Peyer's patch (tissue), 4 donors: Measurements from ENCODE around the gene TERT. TPM values are rescaled to one million over a fixed set of nuclear protein-coding genes. Genes with fewer than 3 reads are reported as not detected.

Experiments used
- DNase-seq, 3 donors: peaks; one replicate each; pipeline ENCODE4 v3.0.0-alpha.2; 2017 to 2019
- H3K27ac ChIP-seq, 4 donors: fragments of 200-600 bp; sonication (generic); one replicate each; pipeline ENCODE4 v1.5.1; 2016 to 2019
- H3K27me3 ChIP-seq, 2 donors: fragments of 200-600 bp; sonication (generic); one replicate each; pipeline ENCODE4 v1.5.1; 2019
- H3K36me3 ChIP-seq, 3 donors: fragments of 200-600 bp; sonication (generic); one replicate each; pipeline ENCODE4 v1.5.1; 2016 to 2019
- H3K4me1 ChIP-seq, 4 donors: fragments of 200-600 bp; sonication (generic); one replicate each; pipeline ENCODE4 v1.5.1; 2016 to 2019
- H3K4me3 ChIP-seq, 4 donors: fragments of 200-600 bp; sonication (generic); 1 replicate in 3 of 4; 2 replicates in 1 of 4; pipeline ENCODE4 v1.5.1; 2016 to 2019; ENCODE audit warnings: mild to moderate bottlenecking in 1 of 4
- H3K9me3 ChIP-seq, 4 donors: fragments of 200-600 bp; sonication (generic); one replicate each; pipeline ENCODE4 v1.5.1; 2016 to 2019; ENCODE audit warnings: mild to moderate bottlenecking in 1 of 4
- CTCF ChIP-seq, 6 experiments: fragments of 450-650 bp in 4 of 6; fragments of 200-600 bp in 2 of 6; sonication (generic) in 1 of 6; IDR thresholded peaks; one replicate each; pipeline ENCODE4 v1.5.1; 2017 to 2019; ENCODE audit warnings: antibody characterized with exemption in 6 of 6, mild to moderate bottlenecking in 3 of 6, moderate library complexity in 1 of 6
- POLR2A ChIP-seq, 2 donors: fragments of 450-650 bp; IDR thresholded peaks; one replicate each; pipeline ENCODE4 v1.5.1; 2017; ENCODE audit warnings: antibody characterized with exemption in 2 of 2, mild to moderate bottlenecking in 2 of 2, moderate library complexity in 2 of 2
- total RNA-seq, 4 donors: library from RNA; depleted of rRNA; stranded (reverse); fragments of >200 nt; gene quantifications; one replicate each; pipeline ENCODE4 v1.1.0, GENCODE V29; 2016

TERT gene
- total RNA-seq, 4 donors from 2014 or later, result 0.70 to 6.6 (median 1.6) TPM

DNA sequence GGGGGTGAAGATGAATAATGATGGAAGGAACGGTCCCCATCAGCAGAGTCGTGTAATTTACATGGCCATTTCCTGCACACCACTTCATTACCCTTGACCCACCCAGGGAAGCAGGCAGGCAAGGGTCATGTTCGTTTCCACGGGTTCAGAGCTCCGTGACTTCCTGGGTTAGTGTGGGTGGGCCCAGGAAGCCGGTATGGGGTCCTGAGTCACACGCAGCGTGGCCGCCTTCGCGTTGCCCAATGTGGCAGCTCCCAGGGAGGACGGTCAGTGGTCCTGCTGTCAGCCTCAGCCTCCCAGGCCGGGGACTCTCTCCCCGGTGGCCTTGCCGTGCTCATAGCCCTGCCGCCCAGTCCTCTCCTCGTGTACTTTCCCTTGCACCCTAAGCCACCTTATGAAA lies 5.1 kb upstream of the TERT start:
- TF ChIP-seq POLR2A (IDR thresholded peaks at IDR 0.05) (no peak), CTCF (IDR thresholded peaks at IDR 0.05) (no peak)
- peaks cover 0 to 3% (median under 1%) of the 10 kb centered on the region in 4 donors for H3K4me1 ChIP-seq
- peak in 1 of 3 donors; percentile 24 for DNase-seq

DNA sequence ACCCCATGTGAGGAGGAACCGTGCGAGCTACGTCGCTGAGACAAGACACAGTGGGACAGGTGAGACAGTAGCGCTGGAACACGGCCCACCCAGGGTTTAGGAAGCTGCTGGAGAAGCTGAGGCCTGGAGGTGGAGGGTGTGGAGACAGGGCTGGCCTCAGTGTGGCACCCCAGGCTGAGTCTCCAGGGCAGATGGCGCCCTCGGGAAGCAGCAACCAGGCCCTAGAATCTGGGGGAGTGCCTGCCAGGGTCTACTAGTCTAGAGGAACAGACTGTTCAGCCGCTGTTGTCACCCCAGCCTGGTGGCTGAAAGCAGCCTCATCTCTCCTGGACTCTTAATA lies 4.6 kb upstream of the TERT start:
- H3K27ac ChIP-seq, result no peak overlapping the region
- TF ChIP-seq CTCF (IDR thresholded peaks at IDR 0.05) (no peak), POLR2A (IDR thresholded peaks at IDR 0.05) (no peak)
- DNase-seq, result peak in 2 of 3 donors; percentile 32 to 42
- no peak overlapping the region for H3K4me3 ChIP-seq
- H3K27me3 ChIP-seq, result peaks cover 0 to 6% of the 10 kb centered on the region in 2 donors
- H3K36me3 ChIP-seq, result no peaks in the 10 kb centered on the region
- no peaks in the 10 kb centered on the region for H3K9me3 ChIP-seq
- H3K4me1 ChIP-seq, result peaks cover 0 to 8% (median 4%) of the 10 kb centered on the region in 4 donors

More for the DNA sequence above, 5.1 kb upstream of the TERT start:
- Histone ChIP-seq H3K36me3 (no peaks in the 10 kb centered on the region), H3K4me3 (no peak overlapping the region), H3K27me3 (peaks cover 0 to 5% of the 10 kb centered on the region in 2 donors), H3K27ac (no peak overlapping the region), H3K9me3 (no peaks in the 10 kb centered on the region)

- Histone ChIP-seq H3K36me3 (no peaks in the 10 kb centered on the region), H3K27ac (no peak overlapping the region), H3K9me3 (no peaks in the 10 kb centered on the region), H3K4me1 (peaks cover 0 to 14% (median 9%) of the 10 kb centered on the region in 4 donors), H3K27me3 (peaks cover 0 to 6% of the 10 kb centered on the region in 2 donors), H3K4me3 (no peak overlapping the region)
- TF ChIP-seq CTCF (IDR thresholded peaks at IDR 0.05) (no peak), POLR2A (IDR thresholded peaks at IDR 0.05) (no peak)
- peak in 1 of 3 donors; percentile 14 for DNase-seq
Observed at GRCh38 chr5:1298723-1299510, 4.0 kb upstream of the TERT start.

DNA sequence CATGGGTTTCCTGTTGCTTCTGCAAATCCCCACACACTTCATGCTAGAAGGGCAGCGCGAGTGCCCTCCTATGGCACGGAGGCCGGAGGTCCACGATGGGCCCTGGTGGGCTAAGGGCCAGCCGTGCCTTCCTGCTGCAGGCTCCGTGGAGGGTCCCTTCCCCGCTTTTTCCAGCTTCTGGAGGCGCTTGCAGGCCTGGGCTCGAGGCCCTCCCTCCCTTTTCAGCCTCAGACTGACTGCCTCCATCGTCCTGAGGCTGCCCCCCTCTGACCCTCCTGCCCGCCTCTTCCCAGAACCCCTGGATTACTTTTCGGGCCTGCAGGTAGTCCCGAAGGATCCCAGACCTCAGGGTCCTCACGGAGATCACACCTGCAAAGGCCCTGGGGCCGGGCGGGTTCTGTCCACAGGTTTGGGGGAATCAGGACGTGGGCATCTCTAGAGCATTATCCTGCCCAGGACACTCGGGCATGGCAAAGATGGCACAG lies 3.2 kb upstream of the TERT start:
- H3K4me1 ChIP-seq, result peaks cover 0 to 15% (median 9%) of the 10 kb centered on the region in 4 donors
- no peaks in the 10 kb centered on the region for H3K9me3 ChIP-seq
- H3K36me3 ChIP-seq, result no peaks in the 10 kb centered on the region
- peaks cover 0 to 6% of the 10 kb centered on the region in 2 donors for H3K27me3 ChIP-seq
- H3K27ac ChIP-seq, result no peak overlapping the region
- no peak overlapping the region for H3K4me3 ChIP-seq
- TF ChIP-seq POLR2A (IDR thresholded peaks at IDR 0.05) (no peak), CTCF (IDR thresholded peaks at IDR 0.05) (no peak)
- peak in 1 of 3 donors; percentile 37 for DNase-seq

GRCh38 chr5:1297243-1297642 lies 2.4 kb upstream of the TERT start:
- peaks cover 0 to 6% of the 10 kb centered on the region in 2 donors for H3K27me3 ChIP-seq
- TF ChIP-seq POLR2A (IDR thresholded peaks at IDR 0.05), result no peak
- TF ChIP-seq CTCF (IDR thresholded peaks at IDR 0.05), result no peak

More at GRCh38 chr5:1297243-1297642, 2.4 kb upstream of the TERT start:
- Histone ChIP-seq H3K4me1 (peaks cover 0 to 15% (median 9%) of the 10 kb centered on the region in 4 donors), H3K4me3 (no peak overlapping the region), H3K36me3 (no peaks in the 10 kb centered on the region), H3K27ac (no peak overlapping the region), H3K9me3 (no peaks in the 10 kb centered on the region)
- peak in 1 of 3 donors; percentile 10 for DNase-seq
